NK-92 treated with Interleukin-12 subunit alpha and Interleukin-12 subunit beta, amount 100 ng/mL, for 24 hours (cell line): ENCODE measurements around the gene TLE3.
A peak's percentile ranks its signal among the peaks of the same experiment; 100 is the strongest.

Experiments used
- DNase-seq: peaks from one replicate; lab custom pipeline; 2025; lab: John Stamatoyannopoulos, UW

The TLE3 gene

DNA sequence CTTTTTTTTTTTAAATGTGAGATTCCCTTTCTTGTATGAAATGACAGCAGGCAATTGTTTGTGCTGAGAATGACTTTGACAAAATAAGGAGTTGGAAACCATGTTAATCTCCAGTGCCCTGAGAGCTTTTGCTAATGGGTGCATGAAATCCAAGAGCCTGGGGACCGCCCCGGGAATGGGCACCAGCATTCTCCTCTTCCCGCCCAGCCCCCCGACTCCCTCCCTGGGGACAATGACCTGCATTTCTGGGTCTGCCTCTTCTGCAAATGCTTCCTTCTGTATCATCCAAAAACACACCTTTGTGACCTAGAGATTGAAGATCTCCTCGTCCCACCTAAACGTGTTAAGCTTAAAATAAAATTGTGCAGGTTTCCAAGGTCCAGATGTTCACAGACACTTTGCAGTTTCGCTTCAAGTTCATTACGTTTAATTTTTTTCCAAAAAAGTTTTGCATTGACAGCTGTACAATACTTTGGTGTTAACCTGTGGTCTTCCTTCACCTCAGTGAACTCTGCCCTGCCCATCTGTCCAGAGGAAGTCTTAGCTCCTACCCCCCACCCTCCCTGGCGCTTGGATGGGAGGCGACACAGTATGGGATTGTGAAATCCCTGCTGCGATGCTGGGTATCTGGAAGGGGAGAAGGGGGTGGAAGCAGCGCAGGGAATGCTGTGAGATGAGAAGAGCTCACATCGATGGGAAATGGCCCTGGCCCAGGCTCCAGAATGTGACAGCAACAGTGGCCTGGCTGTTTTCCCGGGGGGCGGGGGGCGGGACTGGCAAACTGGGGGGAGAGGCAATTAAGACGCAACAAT is 50.1 kb downstream of the TLE3 start:
- DNase-seq, result no peak

DNA sequence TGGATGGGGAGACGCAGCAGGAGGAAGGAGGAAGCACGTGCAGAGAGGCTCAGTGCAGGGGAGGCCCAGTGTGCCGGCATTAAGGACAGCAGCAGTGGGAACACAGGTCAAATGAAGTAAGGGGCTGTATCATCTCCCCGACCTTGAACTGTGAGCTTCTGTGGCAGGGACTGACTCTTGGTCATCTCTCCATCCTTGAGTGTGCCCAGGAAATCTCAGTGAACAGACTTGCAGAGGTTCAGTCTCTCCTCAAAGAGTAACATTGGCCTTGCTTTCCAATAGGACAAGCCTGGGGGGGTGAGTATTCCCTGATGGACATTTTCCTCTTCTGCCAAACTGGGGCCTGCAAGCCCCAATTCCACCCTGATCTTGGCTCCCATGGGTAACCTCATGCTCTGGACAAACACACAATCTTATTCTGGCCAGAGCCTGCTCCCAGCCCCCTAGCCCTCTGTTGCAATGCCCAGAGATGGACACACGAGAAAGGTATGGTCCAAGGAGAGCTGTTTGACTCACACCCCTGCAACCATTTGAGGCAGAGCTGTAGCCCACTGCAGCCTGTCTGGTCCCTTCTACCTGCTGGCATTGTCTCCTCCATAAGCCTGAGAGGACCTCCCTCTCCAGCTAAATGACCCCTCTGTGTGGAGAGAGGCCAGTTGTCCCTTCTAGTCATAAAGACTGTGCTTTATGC is 50.9 kb downstream of the TLE3 start:
- no peak for DNase-seq

DNA sequence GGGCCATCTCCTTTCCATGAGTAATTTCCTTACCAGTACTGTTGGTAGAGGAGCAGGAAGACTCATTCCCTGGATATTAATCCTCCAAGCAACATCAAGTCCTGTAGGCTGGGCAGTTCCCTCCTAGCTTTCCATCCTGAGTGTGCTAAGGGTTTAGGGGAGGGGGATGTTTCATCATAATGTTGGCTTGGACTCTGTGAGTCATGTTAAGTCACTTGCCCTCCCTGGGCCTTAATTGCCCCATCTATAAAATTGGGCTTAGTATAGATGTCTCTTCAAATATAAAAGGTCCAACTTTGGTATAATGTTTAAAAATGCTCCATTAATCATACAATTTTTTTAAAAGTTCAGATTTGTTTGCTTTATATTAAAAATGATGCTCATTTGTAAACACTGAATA is 52.7 kb downstream of the TLE3 start:
- DNase-seq, result no peak

DNA sequence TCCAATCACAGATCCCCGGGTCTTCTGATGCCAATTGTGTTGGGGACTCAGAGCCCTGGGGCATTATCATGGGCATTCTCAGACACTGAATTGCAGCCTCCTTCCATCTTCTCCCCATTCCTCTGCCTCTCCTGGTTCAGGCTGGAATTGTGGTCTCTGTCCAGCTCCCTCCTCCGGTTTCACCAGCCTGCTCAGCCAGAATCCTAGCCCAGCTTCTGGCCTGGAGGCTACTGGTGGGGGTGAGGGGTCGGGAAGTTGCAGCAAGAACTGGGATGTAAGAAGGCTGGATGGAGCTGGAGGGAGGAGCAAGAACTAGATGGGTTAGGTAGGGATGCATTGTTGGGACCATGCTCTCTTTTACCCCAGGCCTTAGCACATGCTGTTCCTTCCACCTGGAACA is 53.5 kb downstream of the TLE3 start:
- no peak for DNase-seq

DNA sequence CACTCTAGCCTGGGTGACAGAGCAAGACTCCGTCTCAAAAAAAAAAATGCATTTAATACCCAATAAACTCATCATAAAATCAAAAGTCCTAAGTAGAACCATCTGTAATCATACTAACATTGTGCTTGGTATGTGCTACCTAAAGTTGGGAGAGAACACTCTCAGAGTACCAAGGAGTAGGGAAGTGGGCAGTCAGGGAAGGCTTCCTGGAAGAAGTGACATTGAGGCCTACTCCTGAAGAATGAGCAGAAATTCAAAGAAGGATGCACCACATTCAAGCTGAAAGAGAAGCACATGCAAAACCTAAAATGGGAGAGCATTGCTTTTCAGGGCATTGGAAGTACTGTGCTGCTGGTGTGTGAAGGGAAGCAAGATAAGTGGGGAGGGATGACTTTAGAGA is 54.1 kb downstream of the TLE3 start:
- DNase-seq, result no peak

DNA sequence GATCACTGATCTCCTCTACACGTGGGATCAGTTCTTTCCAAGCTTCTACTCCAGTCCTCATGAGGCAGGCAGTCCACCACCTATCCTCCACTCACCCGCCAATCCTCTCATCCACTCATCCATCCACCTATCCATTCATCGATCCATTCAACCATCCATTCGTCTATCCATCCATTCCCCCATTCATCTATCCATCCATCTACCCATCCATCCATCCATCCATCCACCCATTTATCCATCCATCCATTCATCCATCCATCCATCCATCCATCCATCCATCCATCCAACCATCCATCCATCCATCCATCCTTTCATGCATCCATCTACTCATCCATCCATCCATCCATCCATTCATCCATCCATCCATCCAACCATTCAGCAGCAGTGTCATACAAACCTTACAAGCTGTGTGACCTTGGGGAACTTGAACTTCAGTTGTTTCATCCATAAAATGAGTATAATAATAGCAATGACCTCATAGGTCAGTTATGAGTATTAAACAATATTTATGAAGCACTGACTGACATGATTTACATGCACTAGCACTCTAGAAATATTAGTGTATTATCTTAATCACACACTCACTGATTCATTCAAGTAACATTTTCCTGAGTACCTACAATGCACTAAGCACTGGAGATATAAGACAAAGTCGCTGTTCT is 55.0 kb downstream of the TLE3 start:
- no peak for DNase-seq

DNA sequence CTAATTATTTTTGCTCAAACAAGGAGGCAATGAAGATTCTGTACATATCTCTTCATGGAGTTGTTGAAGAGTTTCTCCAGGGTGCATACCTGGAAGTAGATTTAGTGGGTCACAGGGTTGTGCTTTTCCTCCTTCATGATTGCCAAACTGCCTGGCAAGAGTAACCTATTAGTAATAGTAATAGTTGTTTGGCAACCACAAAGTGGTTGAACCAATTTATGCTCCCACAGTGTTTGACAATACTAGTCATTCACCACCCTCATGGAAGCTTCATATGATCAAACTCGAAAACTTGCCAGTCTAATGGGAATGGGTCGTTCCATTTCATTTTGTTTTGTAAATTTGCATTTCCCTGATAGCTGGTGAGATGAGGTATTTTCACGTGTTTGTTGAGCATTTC is 57.8 kb downstream of the TLE3 start:
- DNase-seq, result no peak

DNA sequence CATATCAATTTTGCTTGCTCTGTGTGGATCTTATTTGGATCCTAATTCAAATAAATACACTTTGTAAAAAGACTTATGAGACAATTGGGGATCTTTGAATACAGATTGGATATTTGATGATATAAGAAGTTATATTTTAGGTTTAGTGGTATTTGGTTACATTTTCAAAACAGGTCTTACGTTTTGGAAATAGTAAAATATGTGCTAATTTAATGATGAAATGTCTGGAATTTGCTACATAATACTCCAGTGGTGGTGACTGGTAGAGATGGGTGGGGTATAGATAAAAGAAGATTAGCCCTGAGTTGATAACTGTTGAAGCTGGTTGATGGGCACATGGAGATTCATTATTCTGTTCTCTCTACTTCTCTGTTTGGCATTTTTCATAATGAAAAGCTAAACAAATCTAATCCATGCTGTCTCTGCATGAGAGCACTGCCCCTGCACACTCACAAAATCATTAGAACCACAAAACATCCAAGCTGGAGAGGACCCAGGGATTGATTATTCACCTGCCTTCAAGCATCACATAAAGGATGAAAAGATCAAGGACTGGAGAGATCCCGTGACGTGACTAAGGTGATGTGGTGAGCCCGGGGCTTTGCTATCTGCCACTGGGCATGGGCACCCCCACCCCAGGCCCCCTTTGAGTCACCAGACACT is 58.9 kb downstream of the TLE3 start:
- no peak for DNase-seq

DNA sequence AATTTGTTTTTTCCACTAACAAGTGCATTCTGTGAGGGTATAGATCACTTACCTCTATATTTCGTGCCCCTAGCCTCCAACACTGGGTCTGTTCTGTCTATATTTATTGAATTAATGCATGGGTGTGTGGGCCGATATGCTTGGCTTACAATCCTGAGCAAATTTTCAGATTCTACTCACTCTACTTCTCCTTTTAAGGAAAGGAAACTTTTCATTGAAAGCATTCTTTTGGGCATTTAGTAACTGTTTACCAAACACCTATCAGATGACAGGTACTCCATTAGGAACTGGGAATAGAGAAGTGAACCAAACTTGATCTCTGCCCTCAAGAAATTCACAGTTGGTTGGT is 60.5 kb downstream of the TLE3 start:
- DNase-seq, result no peak

DNA sequence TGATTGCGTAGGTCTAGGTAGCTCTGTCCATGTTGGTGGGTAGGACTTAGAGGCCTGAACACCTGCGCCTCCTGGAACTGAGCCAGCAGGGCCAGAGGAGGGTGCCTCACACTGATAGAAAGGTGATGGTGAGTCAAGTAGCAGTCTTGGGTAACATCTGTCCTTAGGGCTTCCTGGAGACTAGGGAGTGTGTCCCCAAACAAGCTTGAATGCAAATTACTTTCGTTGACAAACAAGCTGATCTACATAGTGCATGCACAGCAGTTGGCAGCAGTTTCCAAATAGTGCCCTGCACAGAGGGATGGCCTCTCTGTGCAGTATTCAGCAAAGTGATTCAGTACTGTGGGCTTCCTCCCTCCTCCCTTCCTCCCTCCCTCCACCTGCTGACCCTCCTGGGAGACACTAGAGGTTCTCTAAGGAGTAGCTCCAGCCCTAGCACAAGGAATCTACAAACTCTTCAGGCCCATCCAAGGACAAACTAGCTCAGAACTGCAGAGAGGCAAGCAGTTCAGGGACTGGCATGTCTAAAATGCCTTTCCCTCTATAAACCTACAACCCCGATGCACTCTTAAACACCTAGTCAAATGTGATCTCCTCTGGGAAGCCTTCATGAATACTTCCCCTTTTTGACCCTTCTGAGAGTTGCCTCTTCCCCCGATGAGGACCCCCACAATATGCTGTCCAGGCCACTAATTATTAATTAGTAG is 61.0 kb downstream of the TLE3 start:
- DNase-seq, result peak; percentile 45

DNA sequence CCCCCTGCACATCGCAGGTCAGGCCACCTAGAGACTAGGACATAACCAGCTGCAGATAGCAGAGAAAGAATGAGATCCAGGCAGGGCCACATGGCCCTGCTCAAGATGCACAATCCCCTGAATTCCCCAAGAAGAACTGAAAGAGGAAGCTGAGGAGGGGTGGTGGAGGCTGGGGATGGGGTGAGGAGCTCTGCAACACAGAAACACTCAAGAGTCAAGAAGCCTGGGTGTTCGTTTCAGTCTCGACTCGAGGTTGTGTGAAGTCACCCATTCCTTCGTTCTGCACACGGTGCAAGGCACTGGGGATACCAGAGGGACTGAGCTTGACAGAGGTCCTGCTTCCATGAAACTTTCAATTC is 62.0 kb downstream of the TLE3 start:
- DNase-seq, result no peak

DNA sequence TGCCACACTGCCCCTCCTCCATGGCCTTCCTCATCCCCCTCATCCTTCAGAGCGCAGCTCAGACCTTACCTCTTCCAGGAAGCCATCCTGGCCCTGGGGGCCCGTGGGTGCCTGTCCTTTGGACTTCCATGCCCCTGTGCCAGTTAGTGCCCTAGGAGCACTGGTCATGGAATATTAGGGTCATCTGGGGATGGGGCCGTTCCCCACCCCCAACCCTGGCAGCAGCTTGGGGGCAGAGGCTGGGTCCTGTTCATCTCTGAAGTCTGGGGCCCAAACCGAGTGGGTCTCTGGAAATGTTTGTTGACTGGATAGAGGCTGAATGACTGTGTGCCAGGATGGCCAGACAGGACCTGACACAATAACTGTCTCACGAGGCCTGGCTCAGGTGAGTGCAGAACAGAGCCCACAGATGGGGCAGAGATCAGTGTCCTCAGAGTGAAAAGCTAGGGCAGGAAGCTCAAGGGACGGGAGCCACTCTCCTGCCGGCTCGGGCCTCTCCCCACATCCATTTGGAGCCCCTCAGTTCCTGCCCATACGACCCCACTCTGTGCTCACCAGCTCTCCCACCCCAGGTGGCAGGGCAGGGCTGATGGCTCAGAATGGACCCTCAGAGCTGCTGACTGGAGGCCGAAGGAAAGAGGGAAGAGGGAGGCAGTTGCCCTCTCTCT is 62.5 kb downstream of the TLE3 start:
- DNase-seq, result no peak

DNA sequence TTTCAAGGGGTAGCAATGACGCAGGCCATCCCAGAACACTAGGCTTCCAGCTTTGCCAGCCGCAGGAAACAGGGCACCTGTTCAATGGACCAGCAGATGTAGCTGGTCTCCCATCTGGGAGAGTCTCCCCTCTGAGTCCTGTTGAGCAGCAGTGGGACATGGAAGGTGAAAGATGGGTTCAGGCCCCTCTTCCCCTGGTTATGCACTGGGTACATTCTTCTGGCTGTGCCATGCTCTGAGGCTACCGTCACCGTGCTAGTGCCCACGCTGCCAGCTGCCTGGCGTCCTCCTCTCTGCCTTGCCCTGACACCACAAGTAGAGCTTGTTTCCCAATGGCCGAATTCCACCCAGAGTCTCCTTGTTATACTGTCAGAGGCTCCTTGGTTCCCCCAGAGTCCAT is 63.1 kb downstream of the TLE3 start:
- DNase-seq, result no peak

DNA sequence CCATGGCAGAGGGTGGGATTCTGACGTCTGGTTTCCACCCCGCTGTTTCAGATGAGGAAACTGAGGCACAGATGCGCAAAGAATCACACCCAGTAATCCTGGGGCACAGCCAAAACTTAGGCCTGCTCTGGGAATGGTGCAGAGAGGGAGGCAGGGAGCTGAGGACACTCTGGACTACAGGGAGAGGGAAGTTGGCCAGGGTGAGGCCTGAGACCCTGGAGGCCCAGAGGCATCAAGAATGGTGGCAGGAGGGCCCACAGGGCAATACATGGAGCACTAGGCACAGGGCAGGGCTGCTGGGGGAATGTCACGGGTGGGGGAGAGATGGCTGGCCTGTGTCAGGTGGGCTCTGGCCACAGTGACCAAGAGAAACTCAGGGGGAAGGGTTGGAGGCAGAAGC is 63.6 kb downstream of the TLE3 start:
- no peak for DNase-seq

DNA sequence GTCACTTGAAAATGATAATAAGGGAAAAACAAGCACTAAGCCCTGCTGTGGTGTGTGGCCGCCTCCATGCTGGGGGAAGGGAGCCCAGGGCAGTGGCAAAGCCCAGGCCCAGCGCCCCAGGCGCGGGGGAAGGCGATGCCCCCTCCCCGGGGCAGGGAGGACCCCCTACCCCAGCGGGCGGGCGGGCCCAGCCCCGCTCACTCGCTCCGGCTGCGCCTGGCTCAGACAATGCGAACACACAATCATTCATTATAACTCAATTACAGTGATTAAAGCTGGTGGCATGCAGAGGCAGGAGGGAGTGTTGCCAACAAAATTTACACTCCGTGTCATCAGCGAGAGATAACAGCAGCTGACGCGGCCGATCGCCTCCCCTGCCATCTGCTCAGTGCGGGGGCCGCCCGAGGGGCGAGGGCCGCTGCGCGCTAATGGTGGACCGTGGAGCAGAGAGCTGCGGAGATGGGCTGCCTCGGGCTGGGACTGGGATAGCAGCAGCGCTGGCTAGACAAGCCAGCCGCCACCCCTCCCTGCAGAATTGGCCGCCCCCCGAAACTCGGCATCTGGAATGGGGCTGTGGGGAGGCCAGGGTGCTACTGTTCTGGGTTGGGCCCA is 64.1 kb downstream of the TLE3 start:
- DNase-seq, result no peak

DNA sequence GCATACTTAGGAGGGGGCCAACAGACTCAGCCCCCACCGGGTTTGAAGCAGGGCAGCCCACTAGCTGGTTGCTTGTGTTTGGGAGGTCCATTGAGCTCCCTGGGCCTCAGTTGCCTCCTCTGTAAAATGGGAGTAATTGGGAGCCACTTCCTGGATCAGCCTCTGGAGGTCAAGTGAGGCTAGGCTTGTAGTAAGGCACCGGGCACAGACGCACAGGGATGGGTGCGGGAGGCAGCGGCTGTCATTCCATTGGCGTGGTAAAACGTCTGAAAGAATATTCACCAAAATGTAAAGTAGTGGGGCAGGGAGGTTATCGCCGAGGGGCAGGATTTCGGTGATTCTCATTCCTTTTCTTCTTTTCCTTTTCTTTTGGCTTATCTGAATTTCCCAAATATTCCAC is 64.6 kb downstream of the TLE3 start:
- DNase-seq, result no peak

DNA sequence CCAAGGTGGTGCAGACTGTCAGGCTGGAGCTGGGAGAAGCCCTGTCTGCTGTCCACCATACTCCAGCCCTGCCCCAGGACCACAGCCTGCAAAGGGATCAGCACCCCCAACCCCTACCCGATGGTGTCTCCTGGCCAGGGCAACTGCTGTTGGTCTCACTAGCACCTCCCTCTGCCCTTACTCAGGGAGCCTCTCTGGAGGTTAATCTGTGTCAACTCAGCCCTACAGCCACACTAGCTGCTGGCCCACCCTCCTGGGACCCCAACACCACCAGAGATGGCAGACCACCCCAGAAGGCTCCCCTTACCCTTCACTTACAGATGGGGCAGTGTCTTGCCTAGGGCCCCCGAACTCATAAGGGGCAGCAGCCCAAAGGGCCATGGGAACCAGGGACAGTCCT is 65.2 kb downstream of the TLE3 start:
- DNase-seq, result no peak

DNA sequence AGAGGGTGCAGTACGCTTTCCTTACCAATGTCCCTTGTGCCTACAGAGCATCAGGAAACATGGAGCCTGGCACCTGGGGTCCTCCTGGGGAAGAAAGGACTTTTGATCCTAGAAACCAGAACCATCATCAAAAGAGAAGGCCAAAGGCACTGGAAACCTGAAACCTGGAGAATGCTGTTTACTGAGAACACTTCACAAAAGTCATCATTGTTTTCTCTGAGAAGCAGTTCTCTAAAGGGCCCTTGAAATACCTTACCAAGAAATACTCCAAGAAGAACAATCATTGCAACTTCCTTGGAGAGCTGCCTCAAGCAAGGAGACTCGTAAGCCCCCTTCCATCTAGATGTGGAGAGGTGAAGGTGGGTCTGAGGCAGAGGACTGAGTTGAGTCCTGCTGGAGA is 66.0 kb downstream of the TLE3 start:
- DNase-seq, result no peak

DNA sequence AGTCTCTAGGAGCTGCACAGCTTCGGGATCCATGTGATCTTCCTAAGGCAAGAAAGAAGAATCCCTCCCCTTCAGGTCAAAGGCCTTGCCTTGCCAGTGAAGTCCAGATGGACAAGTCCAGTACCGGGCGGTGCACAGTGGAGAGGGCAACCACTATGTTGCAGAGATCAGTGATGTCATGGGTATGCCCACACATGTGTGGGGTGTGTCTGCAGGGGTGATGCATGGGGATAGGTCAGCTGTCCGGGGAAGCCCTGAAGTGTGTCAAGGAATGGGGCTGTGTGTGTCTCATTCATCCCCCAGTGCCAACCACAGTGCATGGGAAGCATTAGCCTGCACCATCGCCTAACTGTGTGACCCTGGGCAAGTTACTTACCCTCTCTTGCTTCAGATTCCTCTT is 66.5 kb downstream of the TLE3 start:
- DNase-seq, result no peak

DNA sequence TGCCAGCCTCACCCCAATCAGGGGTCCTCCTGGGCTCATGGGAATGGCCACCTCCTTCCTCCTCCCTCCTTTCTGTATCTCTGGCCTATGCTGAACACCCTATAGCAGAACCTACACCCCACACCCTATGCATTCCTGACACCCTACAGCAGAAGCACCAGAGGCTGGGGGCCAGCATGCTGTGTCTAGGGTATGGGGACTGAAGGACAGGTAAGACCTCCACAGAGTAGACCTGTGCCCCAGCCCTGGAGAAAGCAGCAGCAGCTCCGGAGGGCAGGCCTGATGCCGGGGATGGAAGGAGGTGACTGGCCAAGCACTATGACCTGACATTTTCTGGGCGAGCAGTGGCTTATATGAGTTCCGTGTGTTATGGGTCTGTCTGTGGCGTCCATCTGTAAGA is 66.9 kb downstream of the TLE3 start:
- DNase-seq, result no peak

DNA sequence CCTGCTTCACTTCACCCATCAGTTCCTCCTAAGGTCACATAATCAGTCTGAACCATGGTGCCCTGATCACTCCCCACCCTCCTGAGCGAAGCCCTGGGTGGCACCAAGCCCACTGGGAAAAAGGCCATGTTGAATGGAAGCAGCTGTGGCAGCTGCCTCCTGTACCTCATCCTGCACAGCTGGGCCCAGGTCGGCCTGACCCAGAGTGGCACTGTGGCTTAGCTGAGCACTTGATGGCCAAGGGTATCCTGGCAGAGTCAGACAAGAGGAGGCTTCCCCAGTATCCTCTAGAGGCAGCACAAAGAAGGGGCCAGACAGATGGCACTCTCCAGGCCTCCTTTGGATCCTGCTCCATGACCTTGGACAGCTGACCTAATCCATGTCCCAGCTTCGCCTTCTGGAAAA is 68.4 kb downstream of the TLE3 start:
- no peak for DNase-seq
